K562 (cell line): ENCODE data around the gene NRM. TPM values are rescaled to one million over a fixed set of nuclear protein-coding genes. Genes with fewer than 3 reads are reported as not detected.

ENCODE experiments used
- CBX2 ChIP-seq: fragments of 200-600 bp; sonication (generic); IDR thresholded peaks from one replicate; pipeline ENCODE4 v1.6.1; 2012; ENCODE audit warnings: mild to moderate bottlenecking, low read length, inconsistent platforms; ENCODE audit not compliant: insufficient read depth, poor library complexity, severe bottlenecking
- HDGF ChIP-seq: fragments of 450-650 bp; IDR thresholded peaks from 2 replicates; pipeline ENCODE4 v1.6.1; 2016
- HSF4 ChIP-seq: fragments of 250-450 bp; sonication (Bioruptor Pico); IDR thresholded peaks from 2 replicates; pipeline ENCODE4 v2.1.2; 2022; ENCODE audit warnings: mild to moderate bottlenecking, moderate library complexity, borderline replicate concordance
- MYC ChIP-seq, 2 experiments: fragments of 250-450 bp in 1 of 2; sonication (Bioruptor Pico) in 1 of 2; IDR thresholded peaks; 2 replicates each; pipeline versions ENCODE4 v1.5.1 to v1.6.1; 2012 to 2021; ENCODE audit warnings: low read depth in 2 of 2, borderline replicate concordance in 1 of 2, improper control_type of control experiment in 1 of 2, low read length in 1 of 2, mild to moderate bottlenecking in 1 of 2, moderate library complexity in 1 of 2
- NUFIP1 ChIP-seq: fragments of 450-650 bp; IDR thresholded peaks from 2 replicates; pipeline ENCODE4 v1.6.1; 2018; ENCODE audit not compliant: partially characterized antibody
- PML ChIP-seq: IDR thresholded peaks from 2 replicates; pipeline ENCODE4 v1.6.1; 2012; ENCODE audit warnings: low read length, inconsistent platforms
- SAP30 ChIP-seq: fragments of 200-600 bp; sonication (generic); IDR thresholded peaks from 2 replicates; pipeline ENCODE4 v1.6.1; 2012; ENCODE audit warnings: borderline replicate concordance, low read depth, mild to moderate bottlenecking, moderate library complexity, low read length, control low read depth, inconsistent platforms; ENCODE audit not compliant: insufficient read depth, poor library complexity, severe bottlenecking
- SMARCE1 ChIP-seq: fragments of 450-650 bp; IDR thresholded peaks from 2 replicates; pipeline ENCODE4 v1.7.1; 2016; ENCODE audit warnings: mild to moderate bottlenecking
- STAT5B ChIP-seq: fragments of 250-450 bp; sonication (Bioruptor Pico); IDR thresholded peaks from 2 replicates; pipeline ENCODE4 v1.8.0; 2021; ENCODE audit warnings: mild to moderate bottlenecking, inconsistent platforms
- TRIM24 ChIP-seq, 2 experiments: fragments of 450-650 bp; IDR thresholded peaks; 2 replicates each; pipeline ENCODE4 v1.6.1; 2016
- U2AF1 ChIP-seq: fragments of 200-400 bp; formaldehyde crosslinking; optimal IDR thresholded peaks from 2 replicates; pipeline ENCODE3; 2017; ENCODE audit warnings: mild to moderate bottlenecking, low read depth, low read length, moderate library complexity
- ZNF696 ChIP-seq: fragments of 250-450 bp; sonication (Bioruptor Pico); conservative IDR thresholded peaks from 2 replicates; pipeline ENCODE4 v1.4.0; 2020; ENCODE audit warnings: mild to moderate bottlenecking, moderate library complexity
- ZSCAN32 ChIP-seq: fragments of 450-650 bp; formaldehyde crosslinking; IDR thresholded peaks from 2 replicates; pipeline ENCODE4 v1.4.0; 2020; ENCODE audit warnings: mild to moderate bottlenecking, moderate library complexity
- polyA plus RNA-seq, 8 experiments: library from polyadenylated mRNA; depleted of rRNA in 4 of 8; stranded (reverse) in 5 of 8; unstranded in 3 of 8; fragments of >200 nt; fragmentation: Nextera tagmentation in 2 of 8; fragmentation: Illumina TruSeq in 1 of 8; extraction: Ambion mirVana in 2 of 8; extraction: Trizol in 1 of 8; gene quantifications; 2 replicates each; pipeline versions ENCODE4 v1.2.1 to v1.2.3, GENCODE V29; 2011 to 2014; ENCODE audit warnings: inconsistent platforms in 1 of 8, missing spikeins in 1 of 8
- total RNA-seq, 7 experiments: library from RNA; depleted of rRNA in 6 of 7; stranded (reverse); fragments of >200 nt in 6 of 7; fragmentation: Illumina TruSeq in 2 of 7; extraction: Trizol in 2 of 7; gene quantifications; 2 replicates each; pipeline versions ENCODE4 v1.2.1 to v1.2.3, GENCODE V29; 2011 to 2021; ENCODE audit warnings: low replicate concordance in 1 of 7
- TF ChIP-seq, protein P1 (sequence below): IDR thresholded peaks from 2 replicates; pipeline ENCODE4 v1.6.1; 2012; ENCODE audit warnings: low read depth, low read length, improper control_type of control experiment, borderline replicate concordance
- TF ChIP-seq, protein P2 (sequence below), 2 experiments: IDR thresholded peaks; 2 replicates each; pipeline ENCODE4 v1.6.1; 2012; ENCODE audit warnings: improper control_type of control experiment in 2 of 2, low read depth in 2 of 2, low read length in 2 of 2, borderline replicate concordance in 1 of 2
- TF ChIP-seq, protein P3 (sequence below), 2 experiments: fragments of 250-450 bp in 1 of 2; fragments of 450-650 bp in 1 of 2; sonication (Bioruptor Pico) in 1 of 2; IDR thresholded peaks; 2 replicates each; pipeline versions ENCODE4 v1.6.1 to v1.8.0; 2016 to 2021; ENCODE audit warnings: mild to moderate bottlenecking in 2 of 2, moderate library complexity in 2 of 2, missing compliant biosample characterization in 1 of 2, missing genetic modification characterization in 1 of 2
- TF ChIP-seq, protein P4 (sequence below): fragments of 450-650 bp; formaldehyde crosslinking; IDR thresholded peaks from 2 replicates; pipeline ENCODE4 v1.4.0; 2022; ENCODE audit warnings: missing genetic modification characterization

The NRM gene
- total and polyA plus RNA-seq, 9 of the 15 experiments (the other 6 are each of a cell fraction or from before 2014, with no cell fraction given): 9.7 to 58.2 (median 18.1) TPM

DNA sequence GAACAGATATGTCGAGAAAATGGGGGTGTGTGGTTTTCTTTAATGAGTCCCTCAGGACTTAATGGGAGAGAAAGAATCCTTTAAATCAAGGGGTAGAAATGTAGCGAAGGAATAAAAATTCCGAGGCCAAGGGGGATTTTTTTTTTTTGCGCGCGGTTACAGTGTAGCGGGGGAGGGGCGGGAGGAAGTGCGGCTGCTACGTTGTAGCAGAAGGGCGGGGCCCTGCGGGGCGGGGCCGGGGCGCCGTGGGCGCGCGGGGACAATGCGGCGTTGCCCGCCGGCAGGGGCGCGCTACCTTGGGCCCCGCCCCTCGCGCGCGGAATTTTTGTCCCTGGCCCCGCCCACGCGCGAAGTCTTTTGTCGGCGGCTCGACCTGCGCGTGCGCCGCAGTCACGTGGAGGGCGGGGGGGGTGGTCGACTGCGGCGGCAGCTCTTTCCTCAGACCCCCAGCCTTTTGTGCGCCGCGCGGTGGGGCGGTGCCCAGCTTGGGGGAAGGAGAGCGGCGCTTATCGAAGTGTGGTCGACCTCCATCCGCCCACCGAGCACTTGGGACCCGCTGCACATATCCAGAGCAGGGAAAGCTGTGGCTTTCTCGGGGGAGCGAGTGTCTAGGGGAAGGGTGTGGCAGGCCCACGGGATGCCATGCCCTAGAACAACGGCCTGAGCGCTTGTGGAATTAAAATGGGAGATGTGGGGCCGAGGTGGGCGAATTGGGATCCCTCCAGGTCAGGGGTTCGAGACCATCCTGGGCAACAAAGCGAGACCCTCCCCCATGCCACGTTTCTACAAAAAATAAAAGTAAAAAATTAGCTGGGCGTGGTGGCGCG, 30.6 kb upstream of the NRM start (continued):
- TF ChIP-seq, protein P1, sequence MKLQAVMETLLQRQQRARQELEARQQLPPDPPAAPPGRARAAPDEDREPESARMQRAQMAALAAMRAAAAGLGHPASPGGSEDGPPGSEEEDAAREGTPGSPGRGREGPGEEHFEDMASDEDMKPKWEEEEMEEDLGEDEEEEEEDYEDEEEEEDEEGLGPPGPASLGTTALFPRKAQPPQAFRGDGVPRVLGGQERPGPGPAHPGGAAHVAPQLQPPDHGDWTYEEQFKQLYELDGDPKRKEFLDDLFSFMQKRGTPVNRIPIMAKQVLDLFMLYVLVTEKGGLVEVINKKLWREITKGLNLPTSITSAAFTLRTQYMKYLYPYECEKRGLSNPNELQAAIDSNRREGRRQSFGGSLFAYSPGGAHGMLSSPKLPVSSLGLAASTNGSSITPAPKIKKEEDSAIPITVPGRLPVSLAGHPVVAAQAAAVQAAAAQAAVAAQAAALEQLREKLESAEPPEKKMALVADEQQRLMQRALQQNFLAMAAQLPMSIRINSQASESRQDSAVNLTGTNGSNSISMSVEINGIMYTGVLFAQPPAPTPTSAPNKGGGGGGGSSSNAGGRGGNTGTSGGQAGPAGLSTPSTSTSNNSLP: no peak
- TF ChIP-seq NUFIP1 (no peak), ZSCAN32 (CRISPR knock-in tag) (peak; percentile 62; the same call in 1 of the 2 replicates), U2AF1 (peak; percentile 86), CBX2 (no peak), SMARCE1 (no peak), STAT5B (CRISPR knock-in tag) (no peak), HDGF (peak; percentile 80), HSF4 (peak; percentile 67; the same call in 1 of the 2 replicates), PML (peak; percentile 75), ZNF696 (CRISPR knock-in tag) (0 out of 2 replicates have a peak, but pooled peaks have one; percentile 71), MYC (IDR thresholded peaks at IDR 0.05; ENCODE audit: low read depth, low read length) (peak; percentile 91), MYC (CRISPR knock-in tag; IDR thresholded peaks at IDR 0.05; ENCODE audit: borderline replicate concordance, low read depth) (peak; percentile 86; the same call in 1 of the 2 replicates), TRIM24 (IDR thresholded peaks at IDR 0.05) (no peak), SAP30 (peak; percentile 94)
- TF ChIP-seq, protein P2, sequence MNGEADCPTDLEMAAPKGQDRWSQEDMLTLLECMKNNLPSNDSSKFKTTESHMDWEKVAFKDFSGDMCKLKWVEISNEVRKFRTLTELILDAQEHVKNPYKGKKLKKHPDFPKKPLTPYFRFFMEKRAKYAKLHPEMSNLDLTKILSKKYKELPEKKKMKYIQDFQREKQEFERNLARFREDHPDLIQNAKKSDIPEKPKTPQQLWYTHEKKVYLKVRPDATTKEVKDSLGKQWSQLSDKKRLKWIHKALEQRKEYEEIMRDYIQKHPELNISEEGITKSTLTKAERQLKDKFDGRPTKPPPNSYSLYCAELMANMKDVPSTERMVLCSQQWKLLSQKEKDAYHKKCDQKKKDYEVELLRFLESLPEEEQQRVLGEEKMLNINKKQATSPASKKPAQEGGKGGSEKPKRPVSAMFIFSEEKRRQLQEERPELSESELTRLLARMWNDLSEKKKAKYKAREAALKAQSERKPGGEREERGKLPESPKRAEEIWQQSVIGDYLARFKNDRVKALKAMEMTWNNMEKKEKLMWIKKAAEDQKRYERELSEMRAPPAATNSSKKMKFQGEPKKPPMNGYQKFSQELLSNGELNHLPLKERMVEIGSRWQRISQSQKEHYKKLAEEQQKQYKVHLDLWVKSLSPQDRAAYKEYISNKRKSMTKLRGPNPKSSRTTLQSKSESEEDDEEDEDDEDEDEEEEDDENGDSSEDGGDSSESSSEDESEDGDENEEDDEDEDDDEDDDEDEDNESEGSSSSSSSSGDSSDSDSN (IDR thresholded peaks at IDR 0.05; ENCODE audit: borderline replicate concordance in 1 of 2, low read depth in 2 of 2, low read length in 2 of 2): no peak
- TF ChIP-seq, protein P3, sequence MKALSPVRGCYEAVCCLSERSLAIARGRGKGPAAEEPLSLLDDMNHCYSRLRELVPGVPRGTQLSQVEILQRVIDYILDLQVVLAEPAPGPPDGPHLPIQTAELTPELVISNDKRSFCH (CRISPR knock-in tag; IDR thresholded peaks at IDR 0.05): no peak
- TF ChIP-seq, protein P3 (tag; IDR thresholded peaks at IDR 0.05): no peak
- TF ChIP-seq, protein P4, sequence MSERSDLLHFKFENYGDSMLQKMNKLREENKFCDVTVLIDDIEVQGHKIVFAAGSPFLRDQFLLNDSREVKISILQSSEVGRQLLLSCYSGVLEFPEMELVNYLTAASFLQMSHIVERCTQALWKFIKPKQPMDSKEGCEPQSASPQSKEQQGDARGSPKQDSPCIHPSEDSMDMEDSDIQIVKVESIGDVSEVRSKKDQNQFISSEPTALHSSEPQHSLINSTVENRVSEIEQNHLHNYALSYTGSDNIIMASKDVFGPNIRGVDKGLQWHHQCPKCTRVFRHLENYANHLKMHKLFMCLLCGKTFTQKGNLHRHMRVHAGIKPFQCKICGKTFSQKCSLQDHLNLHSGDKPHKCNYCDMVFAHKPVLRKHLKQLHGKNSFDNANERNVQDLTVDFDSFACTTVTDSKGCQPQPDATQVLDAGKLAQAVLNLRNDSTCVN: peak; percentile 74; the same call in 1 of the 2 replicates
